ENCODE data around the gene ADO. TPM values are rescaled to one million over a fixed set of nuclear protein-coding genes. Genes with fewer than 3 reads are reported as not detected.

The ADO gene
- total RNA-seq, 1 experiment from 2014 or later: 26.2 TPM

DNA sequence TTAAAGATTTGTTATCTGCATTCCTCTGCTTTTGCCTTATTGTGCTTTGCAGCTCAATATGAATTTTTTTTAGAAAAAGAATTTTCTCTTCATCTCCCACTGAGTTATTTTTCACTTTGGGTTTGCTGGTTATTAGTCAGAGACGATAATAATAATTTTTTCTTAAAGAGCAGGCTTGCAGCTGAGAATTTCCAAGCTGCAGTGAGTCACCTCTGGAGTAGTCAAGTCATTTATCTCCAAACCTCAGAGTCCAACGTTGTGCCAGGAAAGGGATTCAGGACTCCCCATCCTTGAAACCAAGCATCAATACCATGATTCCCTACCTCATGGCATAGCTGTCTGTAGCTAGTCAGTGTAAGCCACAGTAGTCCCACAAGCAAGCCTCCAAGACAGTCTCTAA is 26.8 kb downstream of the ADO start:
- Histone ChIP-seq H3K27ac (ENCODE audit: low read depth, low read length) (no peak overlapping the region), H4K20me1 (ENCODE audit: insufficient read depth) (no peaks in the 10 kb centered on the region), H3K9me3 (ENCODE audit: control insufficient read depth in 1 of 2, insufficient read depth in 1 of 2, low read depth in 1 of 2, low read length in 2 of 2) (no peaks in the 10 kb centered on the region), H3K4me3 (replicated peaks in 1 of 2; ENCODE audit: low read depth in 1 of 2, low read length in 2 of 2) (no peak overlapping the region), H3K4me2 (ENCODE audit: low read length) (no peak overlapping the region), H3K36me3 (ENCODE audit: control insufficient read depth in 1 of 2, insufficient read depth in 2 of 2, low read length in 2 of 2) (no peaks in the 10 kb centered on the region), H3K79me2 (ENCODE audit: insufficient read depth, low read length) (no peaks in the 10 kb centered on the region), H2AFZ (ENCODE audit: low read depth, low read length, poor library complexity, severe bottlenecking) (no peak overlapping the region), H3K9ac (ENCODE audit: low read length) (no peak overlapping the region), H3K27me3 (ENCODE audit: insufficient read depth, low read length) (no peaks in the 10 kb centered on the region), H3K4me1 (ENCODE audit: control insufficient read depth in 1 of 2, insufficient read depth in 2 of 2, low read length in 2 of 2) (no peaks in the 10 kb centered on the region; a peak in 1 of 4 replicates), H3K9me2 (ENCODE audit: insufficient read depth) (no peaks in the 10 kb centered on the region)
- ATAC-seq (no peak), DNase-seq (ENCODE audit: low read depth, low spot score) (no peak)
- ChIA-PET RAD21 (ENCODE audit: low non-redundant PET in 1 of 2, low total read pairs in 2 of 2, uncharacterized antibody in 2 of 2, unreplicated experiment in 2 of 2) (no interaction called here), POLR2A (interaction anchor here (1.2 kb wide), 1 partner anchor 9 kb away, joined by 4 read pairs; no protein-coding TSS in a partner anchor), CTCF (interaction anchor here (1.0 kb wide), 1 partner anchor 13 kb away, joined by 4 read pairs; no protein-coding TSS in a partner anchor)
- no TSS peak for BruUV-seq (replicated peaks)
- intact Hi-C loops (cut with micrococcal nuclease): no loop called here
- TF ChIP-seq SIN3A (IDR thresholded peaks at IDR 0.05; ENCODE audit: low read depth) (no peak), EZH2 (IDR thresholded peaks at IDR 0.05) (no peak), YY1 (IDR thresholded peaks at IDR 0.05; ENCODE audit: extremely low read depth, insufficient replicate concordance, low read depth, low read length) (no peak), ZFX (IDR thresholded peaks at IDR 0.05) (no peak)
- TF ChIP-seq, protein P1, sequence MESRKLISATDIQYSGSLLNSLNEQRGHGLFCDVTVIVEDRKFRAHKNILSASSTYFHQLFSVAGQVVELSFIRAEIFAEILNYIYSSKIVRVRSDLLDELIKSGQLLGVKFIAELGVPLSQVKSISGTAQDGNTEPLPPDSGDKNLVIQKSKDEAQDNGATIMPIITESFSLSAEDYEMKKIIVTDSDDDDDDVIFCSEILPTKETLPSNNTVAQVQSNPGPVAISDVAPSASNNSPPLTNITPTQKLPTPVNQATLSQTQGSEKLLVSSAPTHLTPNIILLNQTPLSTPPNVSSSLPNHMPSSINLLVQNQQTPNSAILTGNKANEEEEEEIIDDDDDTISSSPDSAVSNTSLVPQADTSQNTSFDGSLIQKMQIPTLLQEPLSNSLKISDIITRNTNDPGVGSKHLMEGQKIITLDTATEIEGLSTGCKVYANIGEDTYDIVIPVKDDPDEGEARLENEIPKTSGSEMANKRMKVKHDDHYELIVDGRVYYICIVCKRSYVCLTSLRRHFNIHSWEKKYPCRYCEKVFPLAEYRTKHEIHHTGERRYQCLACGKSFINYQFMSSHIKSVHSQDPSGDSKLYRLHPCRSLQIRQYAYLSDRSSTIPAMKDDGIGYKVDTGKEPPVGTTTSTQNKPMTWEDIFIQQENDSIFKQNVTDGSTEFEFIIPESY (IDR thresholded peaks at IDR 0.05; ENCODE audit: extremely low read depth, insufficient replicate concordance, low read length): no peak

DNA sequence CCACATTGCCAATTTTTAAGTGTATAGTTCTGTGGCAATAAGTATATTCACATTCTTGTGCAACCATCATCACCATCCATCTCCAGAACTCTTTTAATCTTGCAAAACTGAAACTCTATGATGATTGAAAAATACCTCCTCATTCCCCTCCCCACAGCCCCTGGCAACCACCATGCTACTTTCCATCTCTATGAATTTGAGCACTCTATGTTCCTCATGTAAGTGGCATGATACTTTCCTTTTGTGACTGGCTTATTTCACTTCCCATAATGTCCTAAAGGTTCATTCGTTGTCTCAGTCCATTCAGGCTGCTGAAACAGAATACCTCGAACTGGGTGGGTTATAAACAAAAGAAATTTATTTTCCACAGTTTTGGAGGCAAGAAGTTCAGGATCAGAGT is 35.1 kb downstream of the ADO start:
- RAD21 ChIA-PET (ENCODE audit: low non-redundant PET in 1 of 2, low total read pairs in 2 of 2, uncharacterized antibody in 2 of 2, unreplicated experiment in 2 of 2): no interaction called here
- DNase-seq (ENCODE audit: low read depth, low spot score) (no peak), ATAC-seq (no peak)
- Histone ChIP-seq H3K4me2 (ENCODE audit: low read length) (no peak overlapping the region), H3K79me2 (ENCODE audit: insufficient read depth, low read length) (no peaks in the 10 kb centered on the region), H3K4me3 (replicated peaks in 1 of 2; ENCODE audit: low read depth in 1 of 2, low read length in 2 of 2) (no peak overlapping the region), H3K9ac (ENCODE audit: low read length) (no peak overlapping the region), H2AFZ (ENCODE audit: low read depth, low read length, poor library complexity, severe bottlenecking) (no peak overlapping the region), H3K9me3 (ENCODE audit: control insufficient read depth in 1 of 2, insufficient read depth in 1 of 2, low read depth in 1 of 2, low read length in 2 of 2) (no peaks in the 10 kb centered on the region), H3K36me3 (ENCODE audit: control insufficient read depth in 1 of 2, insufficient read depth in 2 of 2, low read length in 2 of 2) (no peaks in the 10 kb centered on the region), H4K20me1 (ENCODE audit: insufficient read depth) (no peaks in the 10 kb centered on the region), H3K27ac (ENCODE audit: low read depth, low read length) (no peak overlapping the region), H3K4me1 (ENCODE audit: control insufficient read depth in 1 of 2, insufficient read depth in 2 of 2, low read length in 2 of 2) (no peaks in the 10 kb centered on the region; a peak in 1 of 4 replicates), H3K27me3 (ENCODE audit: insufficient read depth, low read length) (no peaks in the 10 kb centered on the region), H3K9me2 (ENCODE audit: insufficient read depth) (no peaks in the 10 kb centered on the region)
- POLR2A ChIA-PET: no interaction called here
- CTCF ChIA-PET: no interaction called here
- intact Hi-C loops (cut with micrococcal nuclease): no loop called here
- no TSS peak for BruUV-seq (replicated peaks)
- TF ChIP-seq EZH2phosphoT487 (IDR thresholded peaks at IDR 0.05; ENCODE audit: borderline replicate concordance): no peak
- TF ChIP-seq SIN3A (IDR thresholded peaks at IDR 0.05; ENCODE audit: low read depth): no peak
- TF ChIP-seq CEBPB (IDR thresholded peaks at IDR 0.05; ENCODE audit: low read depth): no peak
- TF ChIP-seq ZNF274 (IDR thresholded peaks at IDR 0.05; ENCODE audit: low read depth, low read length): no peak
- no peak for TF ChIP-seq FOSL1 (IDR thresholded peaks at IDR 0.05; ENCODE audit: low read depth)
- no peak for TF ChIP-seq TCF7L2 (IDR thresholded peaks at IDR 0.05; ENCODE audit: borderline replicate concordance, extremely low read depth, insufficient read depth, insufficient read length)
- TF ChIP-seq, protein P2, sequence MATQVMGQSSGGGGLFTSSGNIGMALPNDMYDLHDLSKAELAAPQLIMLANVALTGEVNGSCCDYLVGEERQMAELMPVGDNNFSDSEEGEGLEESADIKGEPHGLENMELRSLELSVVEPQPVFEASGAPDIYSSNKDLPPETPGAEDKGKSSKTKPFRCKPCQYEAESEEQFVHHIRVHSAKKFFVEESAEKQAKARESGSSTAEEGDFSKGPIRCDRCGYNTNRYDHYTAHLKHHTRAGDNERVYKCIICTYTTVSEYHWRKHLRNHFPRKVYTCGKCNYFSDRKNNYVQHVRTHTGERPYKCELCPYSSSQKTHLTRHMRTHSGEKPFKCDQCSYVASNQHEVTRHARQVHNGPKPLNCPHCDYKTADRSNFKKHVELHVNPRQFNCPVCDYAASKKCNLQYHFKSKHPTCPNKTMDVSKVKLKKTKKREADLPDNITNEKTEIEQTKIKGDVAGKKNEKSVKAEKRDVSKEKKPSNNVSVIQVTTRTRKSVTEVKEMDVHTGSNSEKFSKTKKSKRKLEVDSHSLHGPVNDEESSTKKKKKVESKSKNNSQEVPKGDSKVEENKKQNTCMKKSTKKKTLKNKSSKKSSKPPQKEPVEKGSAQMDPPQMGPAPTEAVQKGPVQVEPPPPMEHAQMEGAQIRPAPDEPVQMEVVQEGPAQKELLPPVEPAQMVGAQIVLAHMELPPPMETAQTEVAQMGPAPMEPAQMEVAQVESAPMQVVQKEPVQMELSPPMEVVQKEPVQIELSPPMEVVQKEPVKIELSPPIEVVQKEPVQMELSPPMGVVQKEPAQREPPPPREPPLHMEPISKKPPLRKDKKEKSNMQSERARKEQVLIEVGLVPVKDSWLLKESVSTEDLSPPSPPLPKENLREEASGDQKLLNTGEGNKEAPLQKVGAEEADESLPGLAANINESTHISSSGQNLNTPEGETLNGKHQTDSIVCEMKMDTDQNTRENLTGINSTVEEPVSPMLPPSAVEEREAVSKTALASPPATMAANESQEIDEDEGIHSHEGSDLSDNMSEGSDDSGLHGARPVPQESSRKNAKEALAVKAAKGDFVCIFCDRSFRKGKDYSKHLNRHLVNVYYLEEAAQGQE (IDR thresholded peaks at IDR 0.05; ENCODE audit: low read depth): no peak
- no peak for TF ChIP-seq POLR2A (IDR thresholded peaks at IDR 0.05; ENCODE audit: borderline replicate concordance, extremely low read depth, insufficient read depth, insufficient read length)
- TF ChIP-seq ELF1 (IDR thresholded peaks at IDR 0.05; ENCODE audit: borderline replicate concordance, low read depth): no peak
- no peak for TF ChIP-seq EZH2 (IDR thresholded peaks at IDR 0.05)
- no peak for TF ChIP-seq JUND (IDR thresholded peaks at IDR 0.05)
